Astrocyte of the hippocampus (primary cell): ENCODE results near the gene OR5H6.
A peak's percentile ranks its signal among the peaks of the same experiment; 100 is the strongest.
"Not testable (repeated sequence)": the region's sequence is repeated elsewhere in the genome, so short reads cannot be mapped to it uniquely, and the experiment has no call there.

Source experiments
- DNase-seq: peaks from one replicate; pipeline ENCODE4 v3.0.0; 2011; ENCODE audit warnings: low read depth, low spot score

Gene OR5H6

DNA sequence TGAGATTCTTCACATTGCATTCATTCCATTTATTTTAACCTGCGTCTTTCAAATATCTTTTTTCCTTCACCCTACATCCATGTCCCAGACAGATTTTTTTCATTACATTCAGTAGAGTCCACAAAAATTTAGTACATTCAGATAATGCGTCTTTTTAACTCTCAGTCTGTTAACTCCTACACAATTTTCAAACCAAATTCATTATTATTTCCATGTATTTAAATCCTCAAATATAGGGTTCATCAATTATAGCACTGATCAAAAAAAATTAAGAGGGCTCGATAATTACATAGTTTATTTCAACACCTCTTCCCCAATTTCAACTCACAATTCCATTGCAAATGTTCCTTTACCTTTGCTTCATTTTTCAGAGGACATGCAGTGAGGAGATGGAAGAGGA is at the start of gene OR5H6:
Gene OR5H6 (plus strand): TSS at position 301 of the 400 bp plus-strand sequence. CDS start 89 bp downstream, at position 390.
- DNase-seq = no peak

DNA sequence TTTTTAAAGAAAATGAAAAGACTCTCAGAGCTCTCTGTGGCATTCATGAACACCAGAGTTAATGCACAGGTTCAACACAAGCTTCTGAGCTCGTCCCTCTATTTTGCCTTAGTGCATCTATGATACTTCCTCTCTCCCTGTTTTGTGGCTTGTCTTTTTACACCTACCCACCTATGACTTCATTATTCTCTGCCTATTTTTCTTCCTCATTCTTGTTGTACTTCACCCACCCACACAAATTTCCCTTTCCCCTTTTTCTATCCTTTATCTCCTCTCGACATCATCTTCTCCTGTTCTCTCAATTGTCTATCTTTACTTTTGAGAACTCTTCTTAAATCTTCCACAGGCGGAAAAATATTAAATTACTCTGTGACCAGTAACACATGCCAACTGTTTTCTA is 49.0 kb upstream of the OR5H6 start:
- DNase-seq = no peak

DNA sequence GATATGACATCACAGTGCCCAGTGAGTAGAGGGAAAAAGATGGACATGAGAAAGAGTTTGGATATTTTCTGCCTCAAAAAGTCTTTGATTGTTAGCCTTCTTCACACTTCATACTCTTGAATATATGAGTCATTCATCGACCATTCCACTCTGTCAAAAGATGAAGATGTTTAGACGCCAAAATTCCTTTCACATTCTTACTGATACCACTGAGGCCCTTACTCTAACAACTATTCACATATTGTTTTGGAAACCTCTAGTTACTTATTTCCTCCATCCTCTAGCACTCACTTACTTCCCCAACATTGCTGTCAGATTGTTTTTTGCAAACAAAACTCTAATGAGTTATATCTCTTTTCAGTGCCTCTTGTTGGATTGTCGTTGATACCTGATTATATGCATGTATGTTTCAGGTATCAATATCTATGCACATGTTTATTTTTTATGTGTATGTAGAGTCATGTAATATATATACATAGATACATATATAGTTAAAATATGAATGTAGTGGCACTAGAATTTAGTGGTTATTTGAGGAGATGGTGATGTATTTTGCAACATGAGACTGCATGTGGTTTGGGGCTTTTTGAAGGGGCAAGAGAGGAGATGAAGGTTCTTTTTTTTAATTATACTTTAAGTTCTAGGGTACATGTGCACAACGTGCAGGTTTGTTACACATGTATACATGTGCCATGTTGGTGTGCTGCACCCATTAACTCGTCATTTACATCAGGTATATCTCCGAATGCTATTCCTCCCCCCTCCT is 40.0 kb upstream of the OR5H6 start:
- DNase-seq = peak; percentile 3

DNA sequence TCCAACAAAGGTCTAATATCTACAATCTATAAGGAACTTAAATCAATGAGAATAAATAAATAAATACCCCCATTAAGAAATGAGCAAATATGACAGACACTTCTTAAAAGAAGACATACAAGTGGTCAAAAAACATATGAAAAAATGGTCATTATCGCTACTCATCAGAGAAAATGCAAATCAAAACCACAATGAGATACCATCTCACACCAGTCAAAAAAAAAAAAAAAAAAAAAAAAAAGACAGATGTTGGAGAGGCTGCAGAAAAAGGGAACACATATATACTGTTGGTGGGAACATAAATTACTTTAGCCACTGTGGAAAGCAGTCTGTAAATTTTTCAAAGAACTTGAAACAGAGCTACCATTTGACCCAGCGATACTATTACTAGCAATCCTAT is 31.6 kb upstream of the OR5H6 start:
- DNase-seq = no peak

DNA sequence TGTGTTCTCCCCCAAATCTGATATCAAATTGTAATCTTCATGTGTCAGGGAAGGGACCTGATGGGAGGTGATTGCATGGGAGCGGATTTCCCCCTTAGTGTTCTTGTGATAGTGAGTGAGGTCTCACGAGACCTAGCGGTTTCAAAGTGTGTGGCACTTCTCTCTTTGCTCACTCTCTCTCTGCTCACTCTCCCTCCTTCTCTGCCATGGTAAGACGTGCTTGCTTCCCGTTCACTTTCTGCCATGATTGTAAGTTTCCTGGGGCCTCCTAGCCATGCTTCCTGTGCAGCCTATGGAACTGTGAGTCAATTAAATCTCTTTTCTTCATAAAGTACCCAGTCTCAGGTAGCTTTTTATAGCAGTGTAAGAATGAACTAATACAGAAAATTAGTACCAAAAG is 30.6 kb upstream of the OR5H6 start:
- DNase-seq = no peak

DNA sequence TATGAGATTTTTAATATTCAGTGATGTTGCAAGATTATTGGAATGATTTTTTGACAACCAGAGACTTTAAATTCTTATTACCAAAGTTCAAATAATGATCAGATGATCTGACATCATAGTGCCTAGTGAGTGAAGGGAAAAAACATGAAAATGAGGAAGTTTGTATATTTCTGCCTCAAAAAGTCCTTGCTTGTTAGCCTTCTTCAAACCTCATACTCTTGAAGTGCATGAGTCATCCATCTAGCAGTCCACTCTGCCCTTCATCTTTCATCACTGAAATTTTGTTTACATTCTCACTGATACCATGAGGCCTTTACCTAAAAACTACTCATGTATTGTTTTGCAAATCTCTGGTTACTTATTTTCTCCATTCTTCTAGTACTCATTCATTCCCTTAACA is 23.9 kb upstream of the OR5H6 start:
- no peak for DNase-seq

DNA sequence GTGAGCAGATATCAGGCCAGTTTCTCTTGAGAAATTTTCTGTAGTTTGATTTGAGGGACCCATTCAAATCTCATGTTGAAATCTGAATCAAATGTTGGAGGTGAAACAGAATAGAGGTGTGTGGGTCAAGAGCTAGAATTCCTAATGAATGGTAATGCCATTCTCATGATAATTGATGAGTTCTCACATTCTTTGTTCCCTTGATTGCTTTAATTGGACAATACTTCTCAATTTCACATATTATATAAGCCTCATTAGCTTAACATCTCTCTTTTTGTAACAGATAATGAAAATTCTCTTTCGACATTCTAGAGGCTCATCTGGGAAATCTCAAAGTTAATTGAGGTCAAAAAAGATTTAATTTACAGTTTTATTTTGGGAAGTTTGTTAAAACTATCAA is 21.9 kb upstream of the OR5H6 start:
- DNase-seq = no peak

DNA sequence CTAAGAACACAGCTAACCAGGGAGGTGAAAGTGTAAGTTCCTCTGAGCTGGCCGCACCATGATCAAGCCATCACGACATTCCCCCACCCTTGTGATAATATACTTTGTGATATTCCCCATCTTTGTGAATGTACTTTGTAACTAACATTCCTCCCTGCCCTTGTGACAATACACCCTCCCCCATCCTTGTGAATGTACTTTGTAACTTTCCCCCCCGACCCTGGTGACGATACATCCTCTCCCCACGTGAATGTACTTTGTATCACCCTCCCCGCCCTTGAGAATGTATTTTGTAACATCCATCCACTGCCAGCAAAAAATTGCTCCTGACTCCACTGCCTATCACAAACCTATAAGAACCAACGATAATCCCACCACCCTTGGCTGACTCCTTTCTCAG is 20.2 kb upstream of the OR5H6 start:
- DNase-seq = no peak

DNA sequence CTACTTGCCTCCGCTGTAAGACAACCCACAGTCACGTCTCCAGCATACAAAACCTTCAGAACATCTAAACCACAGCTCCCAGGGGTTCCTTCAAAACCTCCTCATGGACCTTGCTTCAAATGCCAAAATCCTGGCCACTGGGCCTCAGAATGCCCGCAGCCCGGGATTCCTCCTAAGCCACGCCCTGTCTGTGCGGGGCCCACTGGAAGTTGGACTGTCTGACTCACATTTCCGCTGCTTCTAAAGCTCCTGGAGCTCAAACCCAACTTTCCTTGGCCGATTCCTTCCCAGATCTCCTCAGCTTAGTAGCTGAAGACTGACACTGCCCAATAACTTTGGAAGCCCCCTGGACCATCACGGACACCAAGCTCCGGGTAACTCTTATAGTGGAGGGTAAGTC is 17.9 kb upstream of the OR5H6 start:
- DNase-seq = no peak

DNA sequence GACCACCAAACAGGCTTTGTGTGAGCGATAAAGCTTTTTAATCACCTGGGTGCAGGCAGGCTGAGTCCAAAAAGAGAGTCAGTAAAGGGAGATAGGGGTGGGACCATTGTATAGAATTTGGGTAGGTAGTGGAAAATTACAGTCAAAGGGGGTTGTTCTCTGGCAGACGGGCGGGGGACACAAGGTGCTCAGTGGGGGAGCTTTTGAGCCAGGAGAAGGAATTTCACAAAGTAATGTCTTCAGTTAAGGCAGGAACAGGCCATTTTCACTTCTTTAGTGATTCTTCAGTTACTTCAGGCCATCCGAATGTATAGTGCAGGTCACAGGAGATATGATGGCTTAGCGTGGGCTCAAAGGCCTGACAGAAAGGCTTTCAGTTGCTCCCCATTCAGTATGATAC is 8.0 kb upstream of the OR5H6 start:
- DNase-seq = not testable (repeated sequence)

DNA sequence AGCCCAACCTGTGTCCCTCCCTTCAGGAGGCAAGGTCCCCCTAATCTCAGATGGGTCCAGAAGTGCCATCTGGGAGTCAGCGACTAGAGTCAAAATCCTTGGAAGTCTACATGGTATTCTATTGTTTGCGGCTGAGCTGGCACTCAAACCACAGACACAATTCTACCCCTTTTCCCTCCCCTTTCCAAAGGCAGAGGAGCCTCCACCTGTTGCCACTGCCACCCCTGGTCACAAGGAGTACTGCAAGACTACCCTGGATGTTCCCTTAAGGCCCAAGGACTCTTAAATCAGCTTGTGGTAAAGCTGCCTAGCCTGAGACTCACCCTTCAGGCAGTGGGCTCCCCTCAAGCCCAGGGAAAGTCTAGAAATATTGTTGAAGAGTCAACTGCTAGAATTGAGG is 4.3 kb upstream of the OR5H6 start:
- DNase-seq = no peak

DNA sequence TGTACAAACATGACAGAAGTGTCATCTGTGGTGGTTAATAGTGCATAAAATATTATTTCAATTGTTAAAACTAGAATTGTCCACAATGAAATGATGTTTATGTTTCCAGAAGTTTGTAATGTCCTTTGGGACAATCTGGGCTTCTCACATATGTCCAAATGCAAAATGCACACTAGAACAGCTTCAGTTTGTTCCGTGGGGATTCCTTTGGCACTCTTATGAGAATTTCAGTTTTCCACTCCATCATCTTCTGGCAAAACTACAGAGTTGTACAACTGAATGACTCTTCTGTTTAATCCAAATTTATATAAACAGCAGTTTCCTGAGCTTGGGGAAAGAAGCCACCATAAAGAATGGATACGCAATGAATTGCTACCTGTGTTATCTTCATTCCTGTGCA is 2.0 kb upstream of the OR5H6 start:
- DNase-seq = no peak

DNA sequence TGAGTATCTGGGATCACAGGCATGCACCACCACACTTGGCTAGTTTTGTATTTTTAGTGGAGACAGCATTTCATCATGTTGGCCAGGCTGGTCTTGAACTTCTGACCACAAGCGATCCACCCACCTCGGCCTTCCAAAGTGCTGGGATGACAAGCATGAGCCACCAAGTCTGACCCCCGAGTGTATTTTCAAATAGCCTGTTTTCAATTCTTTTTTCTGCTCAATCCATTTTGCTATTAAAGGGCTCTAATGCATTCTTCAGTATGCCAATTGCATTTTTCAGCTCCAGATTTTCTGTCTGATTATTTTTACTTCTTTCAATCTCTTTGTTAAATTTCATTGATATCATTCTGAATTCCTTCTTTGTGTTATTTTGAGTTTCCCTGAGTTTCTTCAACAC is 5.8 kb downstream of the OR5H6 start:
- DNase-seq = no peak

DNA sequence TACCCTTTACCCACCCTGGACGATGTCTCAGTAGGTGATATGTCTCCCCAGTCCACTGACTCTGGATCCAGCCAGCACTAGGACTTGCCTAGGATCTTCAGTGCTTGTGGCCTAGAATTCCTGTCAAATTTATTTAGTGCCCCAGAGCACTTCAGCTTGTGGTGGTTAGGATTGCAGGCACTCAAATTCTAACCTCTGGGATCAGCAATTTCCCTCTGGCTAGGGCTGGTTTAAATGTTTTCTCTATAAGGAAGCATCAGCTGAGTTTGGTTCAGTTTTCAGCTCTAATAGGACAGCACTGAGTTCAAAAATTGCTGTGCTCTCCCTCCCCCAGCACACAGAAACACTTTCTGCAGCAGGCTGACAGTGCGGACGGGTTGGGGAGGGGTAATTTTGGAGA is 8.1 kb downstream of the OR5H6 start:
- no peak for DNase-seq

DNA sequence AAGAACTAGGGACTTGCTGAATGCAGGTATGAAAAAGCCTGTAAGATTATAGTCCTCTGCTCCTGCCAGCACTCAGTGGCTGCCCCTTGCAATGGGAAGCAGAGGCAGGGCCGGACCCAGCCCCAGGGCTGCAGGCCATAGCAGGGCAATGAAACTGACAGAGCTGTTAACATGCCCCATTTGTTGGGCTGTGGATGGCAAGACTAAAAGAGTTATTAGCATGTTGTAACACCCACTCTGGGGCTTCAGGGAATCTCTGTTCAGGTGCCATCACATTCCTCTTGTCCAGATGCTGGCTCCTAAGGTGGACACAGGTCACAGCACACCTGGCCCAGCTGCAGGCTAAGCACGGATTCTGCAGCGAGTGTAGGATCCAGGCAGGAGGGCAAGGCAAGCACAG is 10.9 kb downstream of the OR5H6 start:
- no peak for DNase-seq

DNA sequence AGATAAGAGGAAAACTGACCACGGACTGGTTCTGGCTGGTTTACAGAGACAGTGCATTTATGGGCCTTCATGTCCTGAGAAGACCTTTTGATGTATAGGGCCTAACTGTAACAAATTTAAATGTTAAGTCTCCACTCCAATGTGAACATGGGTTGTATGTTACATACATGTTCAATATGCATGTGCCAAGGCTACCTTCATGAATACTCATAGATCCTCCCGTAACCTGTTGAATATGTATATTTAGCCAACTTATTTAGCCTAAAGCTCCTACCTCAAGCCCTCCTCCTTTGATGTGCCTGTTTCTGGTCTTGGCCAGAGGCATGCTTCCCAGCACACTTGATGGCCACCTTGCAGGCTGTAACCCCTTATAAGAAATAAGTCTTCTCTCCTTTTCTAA is 18.2 kb downstream of the OR5H6 start, which contains the start of gene OR5H2:
Gene OR5H2 (plus strand): TSS at position 301 of the 400 bp plus-strand sequence. CDS start 398 bp downstream, outside the sequence.
- no peak for DNase-seq

DNA sequence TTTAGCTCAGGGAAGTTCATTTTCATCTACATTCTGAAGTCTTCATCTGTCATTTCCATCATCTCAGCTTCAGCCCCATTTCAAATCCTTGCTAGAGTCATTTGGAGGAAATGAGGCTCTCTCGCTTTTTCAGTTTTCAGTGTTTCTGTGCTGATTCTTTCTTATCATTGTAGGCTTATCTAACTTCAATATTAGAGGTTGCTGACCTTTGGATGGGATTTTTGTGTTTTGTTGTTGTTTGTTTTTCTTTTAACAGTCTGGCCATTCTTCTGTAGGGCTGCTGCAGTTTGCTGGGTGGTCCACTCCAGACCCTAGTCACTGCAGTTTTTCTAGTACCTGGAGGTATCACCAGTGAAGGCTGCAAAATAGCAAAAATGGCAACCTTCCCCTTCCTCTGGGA is 26.9 kb downstream of the OR5H6 start:
- no peak for DNase-seq

DNA sequence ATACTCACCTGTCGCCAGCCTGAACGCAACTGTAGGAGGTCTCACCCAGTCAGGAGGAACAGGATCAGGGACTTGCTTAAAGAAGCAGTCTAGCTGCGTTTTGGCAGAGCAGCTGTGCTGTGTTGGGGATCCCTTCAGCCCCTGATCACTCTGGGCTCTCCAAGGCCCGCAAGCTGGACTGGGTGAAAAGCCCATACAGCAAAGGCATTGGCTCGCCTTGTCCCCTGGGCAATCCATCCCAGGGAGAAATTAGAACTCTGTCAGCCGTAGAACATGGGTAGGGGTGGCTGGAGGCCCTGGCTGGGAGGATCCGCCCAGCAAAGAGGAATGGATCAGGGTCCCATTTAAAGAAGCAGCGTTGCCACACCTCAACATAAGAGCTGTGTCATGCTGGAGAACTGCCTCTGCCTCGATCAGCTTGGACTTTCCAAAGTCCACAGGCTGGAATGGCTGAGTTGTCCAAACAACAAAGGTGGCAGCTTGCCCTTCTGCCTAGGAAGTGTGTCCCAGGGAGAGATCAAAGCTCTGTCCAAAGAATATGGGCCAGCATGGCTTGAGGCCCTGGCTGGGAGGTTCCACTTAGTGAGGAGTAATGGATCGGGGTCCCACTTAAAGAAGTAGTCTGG is 27.4 kb downstream of the OR5H6 start:
- DNase-seq = no peak
